Mucosa of rectum (tissue), 2 donors: ENCODE measurements around the gene CNIH2.

Source experiments
- H3K27ac ChIP-seq, 2 donors: one replicate each; pipeline ENCODE4 v1.7.0; 2013; ENCODE audit warnings: inconsistent platforms in 2 of 2, low read depth in 2 of 2, low read length in 2 of 2
- H3K27me3 ChIP-seq, 2 donors: one replicate each; pipeline ENCODE4 v1.7.0; 2013; ENCODE audit warnings: low read length in 2 of 2; ENCODE audit not compliant: control insufficient read depth in 2 of 2, insufficient read depth in 2 of 2
- H3K36me3 ChIP-seq, 2 donors: one replicate each; pipeline ENCODE4 v1.7.0; 2013; ENCODE audit warnings: low read length in 2 of 2; ENCODE audit not compliant: control insufficient read depth in 2 of 2, insufficient read depth in 2 of 2
- H3K4me1 ChIP-seq, 2 donors: one replicate each; pipeline ENCODE4 v1.7.0; 2013; ENCODE audit warnings: low read length in 2 of 2, mild to moderate bottlenecking in 1 of 2; ENCODE audit not compliant: control insufficient read depth in 2 of 2, insufficient read depth in 2 of 2
- H3K4me3 ChIP-seq, 2 donors: one replicate each; pipeline ENCODE4 v1.7.0; 2013; ENCODE audit warnings: low read length in 2 of 2
- H3K9ac ChIP-seq, 2 donors: one replicate each; pipeline ENCODE4 v1.7.0; 2013; ENCODE audit warnings: low read length in 2 of 2, low read depth in 1 of 2, mild to moderate bottlenecking in 1 of 2
- H3K9me3 ChIP-seq, 2 donors: one replicate each; pipeline ENCODE4 v1.7.0; 2013; ENCODE audit warnings: low read length in 2 of 2; ENCODE audit not compliant: control insufficient read depth in 2 of 2
- donor health status: healthy.
- donor health status: Normal muscosa, but diverticular disease.

CNIH2 gene

GRCh38 chr11:66265531-66266377 lies 12.2 kb upstream of the CNIH2 start:
- Histone ChIP-seq H3K27ac (no peak overlapping the region), H3K4me1 (peaks cover 18 to 20% of the 10 kb centered on the region in 2 donors), H3K36me3 (peaks cover 0 to 18% of the 10 kb centered on the region in 2 donors), H3K9me3 (no peaks in the 10 kb centered on the region), H3K9ac (no peak overlapping the region), H3K4me3 (no peak overlapping the region), H3K27me3 (no peaks in the 10 kb centered on the region)

DNA sequence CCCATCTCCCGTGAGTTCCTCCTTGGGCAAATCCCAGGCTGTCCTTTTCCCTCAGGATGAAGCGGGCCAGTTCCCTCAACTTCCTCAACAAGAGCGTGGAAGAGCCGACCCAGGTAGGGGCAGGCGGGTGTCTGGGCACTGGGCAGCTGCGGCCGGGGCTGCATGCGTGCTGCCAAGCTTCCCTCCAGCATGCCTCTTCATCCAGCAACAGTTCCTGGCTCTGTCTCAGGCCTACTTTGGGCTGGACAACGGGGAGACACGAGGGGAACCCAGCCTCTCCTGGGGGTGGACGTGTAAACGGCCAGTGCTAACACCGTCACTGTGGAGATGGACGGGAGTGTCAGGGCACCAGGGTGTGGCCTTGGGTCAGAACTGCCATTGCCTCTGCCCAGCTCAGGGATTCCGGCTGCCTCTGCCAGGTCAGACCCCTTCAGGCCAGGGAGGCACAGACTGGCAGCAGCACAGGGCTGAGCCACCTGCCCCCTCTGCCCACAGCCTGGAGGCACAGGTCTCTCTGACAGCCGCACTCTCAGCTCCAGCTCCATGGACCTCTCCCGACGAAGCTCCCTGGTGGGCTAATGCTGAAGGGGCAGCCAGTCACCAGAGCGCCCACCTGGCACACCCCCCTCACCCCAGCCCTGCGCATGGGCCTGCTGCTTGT lies 11.5 kb upstream of the CNIH2 start:
- Histone ChIP-seq H3K9me3 (no peaks in the 10 kb centered on the region), H3K4me1 (peaks cover 18 to 20% of the 10 kb centered on the region in 2 donors), H3K36me3 (peaks cover 0 to 18% of the 10 kb centered on the region in 2 donors), H3K4me3 (peak overlapping the region; percentile 40 to 69), H3K27me3 (no peaks in the 10 kb centered on the region), H3K9ac (peak overlapping the region in 1 of 2 donors; percentile 14), H3K27ac (peak overlapping the region in 1 of 2 donors; percentile 72)

DNA sequence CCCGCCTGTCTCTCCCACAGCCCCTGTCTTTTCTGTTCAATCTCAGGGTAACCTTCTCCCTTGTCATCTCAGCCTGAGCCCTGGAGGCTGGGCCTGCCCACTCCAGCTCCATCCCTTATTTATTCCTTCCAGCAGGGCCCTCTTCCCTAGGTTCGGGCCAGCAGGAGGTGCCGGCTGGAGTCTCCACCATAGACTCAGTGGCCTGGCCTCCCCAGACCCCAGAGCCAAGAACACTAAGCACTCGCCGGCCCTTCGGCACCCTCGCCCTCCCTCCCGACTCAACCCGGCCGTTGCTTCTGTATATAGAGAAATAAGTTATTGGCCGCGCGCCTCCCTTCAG lies 11.0 kb upstream of the CNIH2 start:
- peaks cover 18 to 20% of the 10 kb centered on the region in 2 donors for H3K4me1 ChIP-seq
- H3K27me3 ChIP-seq, result no peaks in the 10 kb centered on the region
- H3K4me3 ChIP-seq, result peak overlapping the region; percentile 69 to 70
- peak overlapping the region; percentile 14 to 49 for H3K9ac ChIP-seq
- H3K9me3 ChIP-seq, result no peaks in the 10 kb centered on the region
- H3K36me3 ChIP-seq, result peaks cover 3 to 22% of the 10 kb centered on the region in 2 donors
- H3K27ac ChIP-seq, result peak overlapping the region; percentile 44 to 72

GRCh38 chr11:66267379-66268243 lies 10.4 kb upstream of the CNIH2 start:
- H3K4me3 ChIP-seq, result peak overlapping the region; percentile 95 to 96
- peak overlapping the region; percentile 94 to 95 for H3K27ac ChIP-seq
- peaks cover 9 to 25% of the 10 kb centered on the region in 2 donors for H3K36me3 ChIP-seq
- peak overlapping the region; percentile 87 to 93 for H3K9ac ChIP-seq
- peaks cover 18 to 20% of the 10 kb centered on the region in 2 donors for H3K4me1 ChIP-seq
- no peaks in the 10 kb centered on the region for H3K9me3 ChIP-seq
- no peaks in the 10 kb centered on the region for H3K27me3 ChIP-seq

DNA sequence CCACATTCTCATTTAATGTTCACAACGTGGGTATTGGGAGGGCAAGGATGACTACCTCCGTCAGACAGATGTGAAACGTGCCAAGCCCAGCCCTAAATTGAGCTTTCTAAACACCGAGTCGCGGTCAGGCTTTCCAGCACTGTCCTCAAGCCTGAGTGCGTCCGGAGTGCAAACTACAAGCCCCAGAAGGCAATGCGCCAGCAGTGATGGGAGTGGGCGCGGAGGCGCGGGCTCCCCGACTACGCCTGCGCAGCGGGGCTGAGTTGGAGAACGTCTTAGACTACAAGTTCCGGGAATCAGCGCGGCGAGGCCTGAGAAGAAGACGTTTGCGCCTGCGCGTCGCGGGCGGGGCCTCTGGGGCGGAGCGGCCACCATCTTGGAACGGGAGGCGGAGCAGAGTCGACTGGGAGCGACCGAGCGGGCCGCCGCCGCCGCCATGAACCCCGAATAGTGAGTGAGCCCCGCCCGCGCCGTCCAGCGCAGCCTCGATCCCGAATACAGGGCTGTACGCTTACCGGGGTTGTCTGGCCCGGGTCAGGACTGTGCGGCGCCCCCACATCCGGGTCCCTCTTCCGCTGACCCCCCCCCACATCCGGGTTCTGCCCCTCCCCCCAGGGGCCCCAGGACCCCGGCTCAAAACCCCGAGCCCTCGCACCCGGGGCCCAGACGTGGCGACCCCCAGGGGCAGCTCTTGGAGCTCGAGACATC lies 9.6 kb upstream of the CNIH2 start, which contains the start of gene RAB1B:
Gene RAB1B (plus strand): TSS at position 396 of the 708 bp plus-strand sequence. CDS start 41 bp downstream, at position 437.
- H3K4me1 ChIP-seq, result peaks cover 18 to 20% of the 10 kb centered on the region in 2 donors
- H3K9ac ChIP-seq, result peak within 1 kb of the TSS; percentile 93 to 96
- H3K4me3 ChIP-seq, result peak within 1 kb of the TSS; percentile 95 to 96
- no peaks in the 10 kb centered on the region for H3K27me3 ChIP-seq
- no peaks in the 10 kb centered on the region for H3K9me3 ChIP-seq
- H3K36me3 ChIP-seq, result peaks cover 17 to 31% of the 10 kb centered on the region in 2 donors
- H3K27ac ChIP-seq, result peak within 1 kb of the TSS; percentile 94 to 95

GRCh38 chr11:66268952-66269905 lies 8.7 kb upstream of the CNIH2 start:
- peak overlapping the region; percentile 95 to 96 for H3K4me3 ChIP-seq
- peak overlapping the region; percentile 94 to 95 for H3K27ac ChIP-seq
- peak overlapping the region; percentile 93 to 96 for H3K9ac ChIP-seq
- peaks cover 18 to 20% of the 10 kb centered on the region in 2 donors for H3K4me1 ChIP-seq
- no peaks in the 10 kb centered on the region for H3K27me3 ChIP-seq
- no peaks in the 10 kb centered on the region for H3K9me3 ChIP-seq
- H3K36me3 ChIP-seq, result peaks cover 26 to 34% of the 10 kb centered on the region in 2 donors

DNA sequence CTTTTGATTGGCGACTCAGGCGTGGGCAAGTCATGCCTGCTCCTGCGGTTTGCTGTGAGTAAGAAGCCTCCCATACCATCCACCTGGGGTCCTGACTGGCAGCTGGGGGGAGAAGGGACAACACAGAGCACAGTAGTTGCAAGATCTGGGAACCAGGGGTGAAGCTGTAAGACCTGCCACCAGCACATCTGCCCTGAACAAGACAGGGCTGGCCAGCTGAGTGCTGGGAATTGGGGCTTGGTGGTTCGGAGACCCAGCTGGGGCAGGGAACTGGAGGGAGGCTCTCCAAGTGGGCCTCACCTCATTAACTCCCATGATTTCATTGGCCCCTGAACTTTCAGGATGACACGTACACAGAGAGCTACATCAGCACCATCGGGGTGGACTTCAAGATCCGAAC lies 6.2 kb upstream of the CNIH2 start:
- Histone ChIP-seq H3K27ac (no peak overlapping the region), H3K4me1 (peaks cover 15% of the 10 kb centered on the region in 2 donors), H3K4me3 (no peak overlapping the region), H3K9ac (no peak overlapping the region), H3K27me3 (no peaks in the 10 kb centered on the region), H3K9me3 (no peaks in the 10 kb centered on the region), H3K36me3 (peaks cover 41 to 48% of the 10 kb centered on the region in 2 donors)

DNA sequence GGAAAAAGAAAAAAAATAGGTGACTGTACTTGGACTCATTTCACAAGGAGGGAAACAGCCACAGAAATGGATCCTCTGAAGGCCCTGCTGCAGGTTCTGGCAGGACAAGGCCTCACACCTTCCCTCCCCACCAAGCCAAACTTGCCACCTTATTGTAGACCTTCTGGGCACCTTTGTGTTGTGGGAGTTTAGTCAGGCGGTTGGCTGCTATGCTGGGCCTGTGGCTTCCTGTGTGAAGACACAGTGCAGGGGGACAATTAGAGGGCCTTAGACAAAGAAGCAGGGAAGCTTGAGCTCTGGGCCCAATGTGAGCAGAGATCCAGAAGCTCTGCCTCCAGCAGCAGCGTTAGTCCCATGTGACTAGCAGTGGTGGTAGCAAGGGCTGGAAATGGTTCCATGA lies 5.4 kb upstream of the CNIH2 start:
- Histone ChIP-seq H3K27ac (no peak overlapping the region), H3K36me3 (peaks cover 41 to 48% of the 10 kb centered on the region in 2 donors), H3K4me1 (peaks cover 10 to 16% of the 10 kb centered on the region in 2 donors)

More for the DNA sequence above, 5.4 kb upstream of the CNIH2 start:
- Histone ChIP-seq H3K4me3 (no peak overlapping the region), H3K9ac (no peak overlapping the region), H3K27me3 (no peaks in the 10 kb centered on the region), H3K9me3 (no peaks in the 10 kb centered on the region)
